GM12872 (cell line): ENCODE data around the gene SLC16A1.

Source experiments
- CTCF ChIP-seq: IDR thresholded peaks from 3 replicates; pipeline ENCODE4 v1.5.1; 2011; ENCODE audit warnings: low read depth, mild to moderate bottlenecking, low read length, moderate library complexity; ENCODE audit not compliant: insufficient read depth

The SLC16A1 gene

GRCh38 chr1:112955773-112956543 is at the start of gene SLC16A1:
TSS of gene SLC16A1 (minus strand) at chr1:112956196. CDS start at chr1:112929308, 26,888 bp downstream.
- TF ChIP-seq CTCF: no peak; the same call in 2 of the 3 replicates

- no peak for TF ChIP-seq CTCF
Observed at GRCh38 chr1:113003751-113004690, 48.0 kb upstream of the SLC16A1 start.

GRCh38 chr1:113002297-113002696 is 46.3 kb upstream of the SLC16A1 start:
- no peak for TF ChIP-seq CTCF

GRCh38 chr1:112998592-112999235 is 42.7 kb upstream of the SLC16A1 start:
- no peak for TF ChIP-seq CTCF

GRCh38 chr1:112997781-112998180 is 41.8 kb upstream of the SLC16A1 start:
- TF ChIP-seq CTCF: no peak

- TF ChIP-seq CTCF: no peak
Observed at GRCh38 chr1:112995890-112996289, 39.9 kb upstream of the SLC16A1 start.

- TF ChIP-seq CTCF: no peak
Observed at GRCh38 chr1:112992780-112993179, 36.8 kb upstream of the SLC16A1 start.
